ENCODE results near the gene PPM1K.

DNA sequence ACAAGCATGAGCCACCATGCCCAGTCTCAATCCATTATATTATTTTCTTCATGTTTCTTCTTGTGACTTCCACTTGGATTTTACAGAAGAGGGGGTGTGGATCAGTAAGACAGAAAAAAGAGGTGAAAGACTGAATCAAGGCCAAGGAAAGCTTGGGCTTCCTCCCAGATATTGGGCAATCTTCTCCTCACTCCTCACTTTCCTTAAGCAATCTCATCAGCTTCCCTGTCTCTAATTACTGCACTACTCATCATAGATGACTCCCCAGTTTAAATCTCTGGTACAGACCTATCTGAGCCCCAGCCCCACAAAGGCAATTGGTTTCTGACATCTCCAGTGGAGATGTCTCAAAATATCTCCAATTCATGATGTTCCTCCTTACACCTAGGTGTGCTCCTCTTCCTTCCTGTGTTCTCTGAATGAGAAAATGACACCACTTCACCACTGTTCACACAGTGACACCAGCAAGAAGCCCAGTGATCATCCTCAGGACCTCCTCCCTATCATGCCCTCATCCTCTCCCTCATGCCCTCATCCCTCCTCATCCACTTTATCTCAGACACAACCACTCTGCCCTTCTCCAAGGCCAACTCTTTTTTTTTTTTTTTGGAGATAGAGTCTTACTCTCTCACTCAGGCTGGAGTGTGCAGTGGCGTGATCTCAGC, 49.5 kb upstream of the PPM1K start:
- TF ChIP-seq POLR2A (IDR thresholded peaks at IDR 0.05; ENCODE audit: low read depth, low read length) (no peak), POLR2AphosphoS5 (IDR thresholded peaks at IDR 0.05; ENCODE audit: low read depth, low read length) (no peak), TAF1 (IDR thresholded peaks at IDR 0.05; ENCODE audit: low read depth, low read length) (no peak), SPI1 (IDR thresholded peaks at IDR 0.05; ENCODE audit: low read depth, low read length) (no peak), POU2F2 (IDR thresholded peaks at IDR 0.05; ENCODE audit: low read depth, low read length) (no peak), PAX5 (IDR thresholded peaks at IDR 0.05; ENCODE audit: insufficient read depth, low read length, severe bottlenecking) (no peak)

All from GM12891 (cell line).